HL-60/S4 (cell line): ENCODE measurements around the gene LRBA.

ENCODE experiments used
- in situ Hi-C: fragments of 300-500 bp; cut with MboI; formaldehyde crosslinking; loops from 2 replicates; pipeline ENCODE4 v1.14.3; 2022; ENCODE audit warnings: low sequenced_read_pairs

The LRBA gene

GRCh38 chr4:150890246-150890645 is 124.8 kb downstream of the LRBA start:
- in situ Hi-C loops = loop anchor here (25.0 kb wide), 1 partner anchor 903 kb away; no protein-coding TSS in a partner anchor

DNA sequence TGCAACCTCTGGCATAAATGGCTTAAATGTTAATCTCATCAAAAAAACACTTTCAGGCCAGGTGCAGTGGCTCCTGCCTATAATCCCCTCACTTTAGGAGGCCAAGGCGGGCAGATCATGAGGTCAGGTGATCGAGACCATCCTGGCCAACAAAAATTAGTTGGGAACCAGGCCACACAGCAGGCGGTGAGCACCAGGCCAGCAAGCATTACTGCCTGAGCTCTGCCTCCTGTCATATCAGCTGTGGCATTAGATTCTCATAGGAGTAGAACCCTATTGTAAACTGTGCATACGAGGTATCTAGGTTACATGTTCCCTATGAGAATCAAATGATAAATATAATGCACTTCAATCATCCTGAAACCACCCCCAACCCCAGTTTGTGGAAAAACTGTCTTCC is 125.8 kb downstream of the LRBA start:
- in situ Hi-C loops = loop anchor here (25.0 kb wide), 1 partner anchor 902 kb away; no protein-coding TSS in a partner anchor

DNA sequence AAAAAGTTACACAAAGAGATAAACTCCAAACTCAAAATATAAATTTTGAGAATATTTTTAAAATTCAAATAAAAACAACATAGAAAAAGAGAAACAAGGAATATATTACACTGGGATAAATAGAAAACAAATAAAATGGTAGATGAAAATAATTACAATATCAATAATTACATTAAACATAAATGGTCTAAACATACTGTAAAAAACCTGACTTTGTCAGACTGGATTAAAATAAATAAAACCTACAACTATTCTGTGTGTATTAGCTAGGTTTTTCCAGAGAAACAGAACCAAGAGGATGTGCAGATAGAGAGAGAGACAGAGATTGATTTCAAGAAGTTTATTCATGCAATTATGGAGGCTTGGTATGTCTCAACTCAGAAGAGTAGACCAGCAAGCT is 126.5 kb downstream of the LRBA start:
- in situ Hi-C loops = loop anchor here (25.0 kb wide), 1 partner anchor 901 kb away; no protein-coding TSS in a partner anchor

- in situ Hi-C loops = loop anchor here (25.0 kb wide), 1 partner anchor 901 kb away; no protein-coding TSS in a partner anchor
Observed at GRCh38 chr4:150888217-150888616, 126.9 kb downstream of the LRBA start.

GRCh38 chr4:150886597-150886996 is 128.5 kb downstream of the LRBA start:
- in situ Hi-C loops = loop anchor here (25.0 kb wide), 1 partner anchor 899 kb away; no protein-coding TSS in a partner anchor

DNA sequence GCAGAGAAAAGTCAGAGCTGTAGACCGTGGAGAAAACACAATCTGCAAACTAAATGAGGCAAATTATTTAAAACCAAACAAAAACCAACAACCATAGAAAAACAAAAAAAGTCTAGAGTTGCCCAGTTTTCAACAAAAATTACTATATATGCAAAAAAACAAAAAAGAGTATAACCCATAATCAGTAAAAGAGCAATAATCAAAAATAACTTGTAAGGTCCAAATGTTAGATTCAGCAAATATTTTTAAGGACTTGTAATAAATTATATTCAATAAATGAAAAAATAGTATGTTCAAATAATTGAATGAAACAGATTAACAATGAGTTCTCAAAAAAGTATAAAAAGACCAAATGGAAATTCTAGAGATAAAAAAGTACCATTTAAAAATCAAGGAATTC is 130.5 kb downstream of the LRBA start:
- in situ Hi-C loops = loop anchor here (25.0 kb wide), 1 partner anchor 897 kb away; no protein-coding TSS in a partner anchor

GRCh38 chr4:150875367-150875766 is 139.7 kb downstream of the LRBA start:
- in situ Hi-C loops = loop anchor here (10.0 to 25.0 kb wide), 2 partner anchors 581 to 888 kb away; no protein-coding TSS in a partner anchor

- in situ Hi-C loops = loop anchor here (10.0 to 25.0 kb wide), 2 partner anchors 580 to 887 kb away; no protein-coding TSS in a partner anchor
Observed at GRCh38 chr4:150874338-150875226, 140.5 kb downstream of the LRBA start.

- in situ Hi-C loops = no loop called here
Observed at GRCh38 chr4:150867148-150867547, 147.9 kb downstream of the LRBA start.

DNA sequence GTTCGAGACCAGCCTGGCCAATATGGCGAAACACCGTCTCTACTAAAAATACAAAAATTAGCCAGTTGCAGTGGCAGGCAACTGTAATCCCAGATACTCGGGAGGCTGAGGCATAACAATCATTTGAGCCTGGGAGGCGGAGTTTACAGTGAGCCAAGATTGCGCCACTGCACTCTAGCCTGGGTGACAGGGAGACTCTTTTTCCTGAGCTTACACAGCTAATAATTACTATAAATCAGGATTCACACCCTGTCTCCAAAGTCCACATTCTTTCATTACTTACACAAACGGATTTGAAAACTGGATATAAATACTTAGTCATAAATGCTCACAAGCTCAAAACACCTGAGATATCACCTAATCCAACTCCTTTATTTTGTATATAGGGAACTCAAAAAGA is 151.6 kb downstream of the LRBA start:
- in situ Hi-C loops = no loop called here

GRCh38 chr4:150862829-150863228 is 152.3 kb downstream of the LRBA start:
- in situ Hi-C loops = no loop called here

- in situ Hi-C loops = no loop called here
Observed at GRCh38 chr4:150859453-150859852, 155.6 kb downstream of the LRBA start.

DNA sequence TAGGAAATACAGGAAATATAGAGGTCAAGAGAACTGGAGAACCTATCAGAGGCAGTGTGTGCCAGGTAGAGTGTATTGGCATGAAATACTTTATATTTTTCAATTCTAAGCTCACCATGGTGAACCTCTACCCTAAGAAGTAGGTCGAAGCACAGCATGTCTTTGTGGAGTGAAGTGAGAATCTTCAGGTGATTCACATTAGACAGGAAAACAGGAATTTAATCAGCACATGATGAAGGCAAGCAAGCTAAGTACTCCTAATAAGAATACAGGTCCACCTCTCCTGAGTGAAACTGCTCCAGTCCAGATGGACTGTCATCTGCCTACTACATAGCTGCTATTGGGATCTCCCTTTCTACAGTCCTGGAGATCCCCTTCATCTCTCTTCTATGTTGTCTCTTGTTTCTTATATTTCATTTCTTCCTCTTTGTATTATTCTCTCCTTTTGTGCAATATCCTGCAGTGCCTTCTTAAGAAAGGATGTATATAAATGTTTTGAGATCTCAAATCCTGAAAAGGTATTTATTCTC is 159.0 kb downstream of the LRBA start:
- in situ Hi-C loops = no loop called here

GRCh38 chr4:150854600-150854999 is 160.5 kb downstream of the LRBA start:
- in situ Hi-C loops = no loop called here

GRCh38 chr4:150853882-150854281 is 161.2 kb downstream of the LRBA start:
- in situ Hi-C loops = no loop called here

DNA sequence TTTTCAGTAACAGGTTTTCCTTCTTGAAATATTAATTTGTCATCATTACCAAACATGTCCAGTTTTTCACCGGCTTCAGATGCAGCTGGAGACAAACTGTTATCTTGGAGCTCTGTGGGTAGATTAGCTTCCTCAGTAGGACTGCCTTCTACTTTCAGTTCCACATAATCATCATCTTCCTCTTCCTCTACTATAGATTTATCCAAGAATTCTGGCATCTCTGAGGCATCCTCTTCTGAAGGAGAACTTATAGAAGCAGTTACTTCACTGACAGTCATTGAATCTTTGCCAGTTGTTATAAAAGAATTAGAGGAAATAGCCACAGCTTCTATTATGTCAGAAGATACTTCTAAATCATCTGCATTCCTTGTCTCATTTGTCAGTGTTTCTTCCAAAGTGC is 162.9 kb downstream of the LRBA start:
- in situ Hi-C loops = no loop called here

DNA sequence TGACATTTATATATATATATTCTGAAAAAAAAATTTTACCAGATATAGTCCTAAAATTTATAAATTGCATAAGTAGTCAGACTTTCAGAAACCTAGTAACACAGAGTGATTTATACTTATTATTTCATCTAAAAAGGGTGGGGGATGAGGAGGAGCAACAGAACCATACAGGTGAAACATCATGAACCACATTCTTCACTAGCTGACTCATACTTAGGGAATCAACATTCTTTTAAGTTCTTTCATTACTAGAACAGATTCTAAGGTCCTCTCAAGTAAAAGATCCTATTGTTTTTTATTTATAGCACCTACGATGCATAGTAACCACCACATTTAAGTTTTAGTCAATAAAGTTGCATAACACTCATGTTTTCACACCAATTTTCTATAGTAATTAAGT is 166.1 kb downstream of the LRBA start:
- in situ Hi-C loops = no loop called here

GRCh38 chr4:150828159-150828558 is 186.9 kb downstream of the LRBA start:
- in situ Hi-C loops = no loop called here

- in situ Hi-C loops = no loop called here
Observed at GRCh38 chr4:150827226-150827625, 187.9 kb downstream of the LRBA start.

DNA sequence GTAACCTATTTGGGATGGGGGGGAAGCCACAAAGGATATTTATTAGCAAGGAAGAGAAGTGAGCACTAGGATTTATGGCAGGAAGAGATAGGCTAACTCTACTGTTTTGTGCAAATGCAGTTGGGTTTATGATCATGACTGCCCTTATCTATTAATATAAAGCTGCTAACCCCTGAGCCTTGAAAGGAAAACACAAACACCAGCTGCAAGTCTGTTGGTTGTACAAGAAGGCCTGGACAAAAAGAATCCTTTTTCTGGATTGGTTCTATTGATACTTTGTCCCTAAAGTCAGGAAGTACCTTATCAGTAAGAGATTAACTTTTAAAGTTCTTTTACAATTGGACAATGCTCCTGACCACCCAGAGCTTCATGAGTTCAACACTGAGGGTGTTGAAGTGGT is 188.8 kb downstream of the LRBA start:
- in situ Hi-C loops = no loop called here

- in situ Hi-C loops = no loop called here
Observed at GRCh38 chr4:150822407-150822806, 192.7 kb downstream of the LRBA start.

DNA sequence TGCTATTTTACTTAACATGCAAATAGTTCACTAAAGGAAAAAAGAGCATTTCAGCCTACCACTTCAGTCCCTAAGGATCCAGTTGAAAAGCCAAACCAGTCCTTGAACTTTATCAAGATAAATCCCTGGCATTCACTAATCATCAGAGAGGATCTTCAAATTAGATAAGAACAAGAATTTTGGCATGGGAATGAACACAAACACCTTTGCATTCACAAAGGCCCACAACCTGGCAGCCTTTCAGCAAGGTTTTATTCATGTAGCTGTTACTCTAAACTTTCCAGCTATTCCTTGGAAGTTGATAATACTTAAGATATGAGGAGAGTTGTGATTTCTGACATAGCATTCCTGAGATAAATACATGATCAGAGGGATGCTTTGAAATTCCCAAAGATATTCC is 193.4 kb downstream of the LRBA start:
- in situ Hi-C loops = no loop called here
